Activated naive CD8-positive, alpha-beta T cell treated with anti-CD3 and anti-CD28 coated beads, Interleukin-2, amount 10 ng/mL, durations not matched to agents 7 days and 5 days (primary cell): Measurements from ENCODE around the gene MAML1. TPM values are rescaled to one million over a fixed set of nuclear protein-coding genes. Genes with fewer than 3 reads are reported as not detected.

Source experiments
- ATAC-seq: fragments of 150-1000 bp; cut with Tn5 transposase; one replicate; pipeline ENCODE4 v1.10.0; 2021; ENCODE audit warnings: low read depth, moderate library complexity
- POLR2A ChIA-PET: fragments of 350-600 bp; sonication (Branson Sonifier 250); formaldehyde crosslinking; loops from one replicate; lab custom pipeline; 2021; ENCODE audit warnings: antibody characterized with exemption; lab: Charles Lee
- DNase-seq: peaks from one replicate; pipeline ENCODE4 v3.0.0; 2021
- H3K27ac Mint-ChIP-seq: one replicate; pipeline ENCODE4 v1.8.0; 2022; ENCODE audit warnings: mild to moderate bottlenecking, mixed read lengths
- H3K27me3 Mint-ChIP-seq: one replicate; pipeline ENCODE4 v1.8.0; 2022; ENCODE audit warnings: mild to moderate bottlenecking, moderate library complexity, mixed read lengths
- H3K36me3 Mint-ChIP-seq: one replicate; pipeline ENCODE4 v1.8.0; 2021; ENCODE audit warnings: mild to moderate bottlenecking, mixed read lengths
- H3K4me1 Mint-ChIP-seq: one replicate; pipeline ENCODE4 v1.8.0; 2021; ENCODE audit warnings: mixed read lengths
- H3K4me3 Mint-ChIP-seq: one replicate; pipeline ENCODE4 v1.8.0; 2022; ENCODE audit warnings: mild to moderate bottlenecking, moderate library complexity, mixed read lengths
- H3K9me3 Mint-ChIP-seq: one replicate; pipeline ENCODE4 v1.8.0; 2021; ENCODE audit warnings: mixed read lengths
- microRNA-seq: library from miRNA; unstranded; fragments of <30 nt; microRNA quantifications from one replicate; pipeline ENCODE4 v1.2.0, GENCODE V29; 2022
- total RNA-seq, 2 experiments: library from RNA; stranded (reverse); gene quantifications; one replicate each; pipeline ENCODE4 v1.2.3, GENCODE V29; 2021

The MAML1 gene
- total RNA-seq, 2 experiments from 2014 or later = 38.5 TPM

DNA sequence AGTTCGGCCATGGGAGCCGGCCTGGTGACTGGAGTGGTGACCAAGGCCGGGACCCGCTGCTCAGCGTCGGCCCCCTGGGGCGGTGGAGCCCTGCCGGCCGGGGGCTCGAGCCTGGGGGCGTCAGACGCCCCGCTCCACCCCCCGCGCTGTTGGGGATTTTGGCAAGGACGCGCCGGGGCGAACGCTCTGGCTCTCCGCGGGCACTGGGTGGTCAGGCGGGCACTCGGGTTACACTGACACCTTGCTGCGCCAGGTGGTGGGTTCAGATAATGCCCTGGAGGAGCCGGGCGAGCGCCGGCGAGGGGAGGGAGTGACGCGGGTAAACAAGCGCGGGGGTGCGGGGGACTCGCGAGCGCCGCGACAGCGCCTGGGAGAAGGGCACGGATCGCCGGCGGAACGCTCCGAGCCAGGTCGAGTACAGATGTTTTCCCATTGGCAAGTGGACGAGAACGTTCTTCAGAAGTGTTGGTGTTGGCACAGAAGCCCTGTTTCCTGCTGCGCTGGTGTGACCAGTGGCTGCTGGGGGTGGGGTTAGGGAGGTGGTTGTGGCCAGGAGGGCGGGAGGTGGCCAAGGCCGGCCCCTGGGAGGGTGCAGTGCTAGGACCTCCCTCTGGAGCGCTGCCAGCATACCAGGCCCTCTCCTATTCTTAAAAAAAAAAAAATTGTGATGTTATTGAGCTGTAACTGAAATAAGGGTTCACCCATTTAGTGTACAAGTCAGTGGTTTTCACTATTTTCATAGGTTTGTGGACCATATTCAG is 88.9 kb downstream of the MAML1 start:
- Mint-ChIP-seq H3K36me3 (peaks cover 13% of the 10 kb centered on the region), H3K4me3 (peak overlapping the region; percentile 90), H3K9me3 (no peaks in the 10 kb centered on the region), H3K27ac (peak overlapping the region; percentile 96), H3K4me1 (peaks cover 29% of the 10 kb centered on the region), H3K27me3 (no peaks in the 10 kb centered on the region)
- POLR2A ChIA-PET = interaction anchor here (0.6 to 4.0 kb wide), 13 partner anchors 10 to 1441 kb away, joined by 3 to 42 read pairs (median 4); partner anchors contain the start of gene MGAT4B
- peak; percentile 65 for ATAC-seq
- DNase-seq = peak; percentile 87

- H3K27me3 Mint-ChIP-seq = no peaks in the 10 kb centered on the region
- peak overlapping the region; percentile 96 for H3K27ac Mint-ChIP-seq
- H3K9me3 Mint-ChIP-seq = no peaks in the 10 kb centered on the region
- peaks cover 16% of the 10 kb centered on the region for H3K36me3 Mint-ChIP-seq
- POLR2A ChIA-PET = interaction anchor here (0.6 to 1.1 kb wide), 7 partner anchors 11 to 1440 kb away, joined by 3 to 5 read pairs (median 3); no protein-coding TSS in a partner anchor
- no peak for ATAC-seq
- DNase-seq = no peak
- peaks cover 30% of the 10 kb centered on the region for H3K4me1 Mint-ChIP-seq
- peak overlapping the region; percentile 90 for H3K4me3 Mint-ChIP-seq
Measured at GRCh38 chr5:179822059-179822432, 89.4 kb downstream of the MAML1 start.

GRCh38 chr5:179822444-179822990 is 89.9 kb downstream of the MAML1 start:
- H3K36me3 Mint-ChIP-seq = peaks cover 16% of the 10 kb centered on the region
- POLR2A ChIA-PET = interaction anchor here (0.6 to 1.1 kb wide), 7 partner anchors 10 to 1439 kb away, joined by 3 to 5 read pairs (median 3); no protein-coding TSS in a partner anchor
- H3K9me3 Mint-ChIP-seq = no peaks in the 10 kb centered on the region
- DNase-seq (no peak), ATAC-seq (no peak)
- H3K4me3 Mint-ChIP-seq = peak overlapping the region; percentile 90
- peaks cover 30% of the 10 kb centered on the region for H3K4me1 Mint-ChIP-seq
- peak overlapping the region; percentile 96 for H3K27ac Mint-ChIP-seq
- no peaks in the 10 kb centered on the region for H3K27me3 Mint-ChIP-seq

- Mint-ChIP-seq H3K4me1 (peaks cover 24% of the 10 kb centered on the region), H3K27me3 (no peaks in the 10 kb centered on the region)
- no peak for ATAC-seq
Measured at GRCh38 chr5:179823937-179824744, 91.5 kb downstream of the MAML1 start.

GRCh38 chr5:179824745-179825112 is 92.1 kb downstream of the MAML1 start:
- H3K9me3 Mint-ChIP-seq = no peaks in the 10 kb centered on the region
- H3K4me3 Mint-ChIP-seq = no peak overlapping the region
- H3K4me1 Mint-ChIP-seq = peaks cover 22% of the 10 kb centered on the region
- ATAC-seq (no peak), DNase-seq (no peak)
- no peak overlapping the region for H3K27ac Mint-ChIP-seq
- POLR2A ChIA-PET = no interaction called here
- H3K27me3 Mint-ChIP-seq = no peaks in the 10 kb centered on the region
- peaks cover 33% of the 10 kb centered on the region for H3K36me3 Mint-ChIP-seq

More at GRCh38 chr5:179823937-179824744, 91.5 kb downstream of the MAML1 start:
- Mint-ChIP-seq H3K9me3 (no peaks in the 10 kb centered on the region), H3K36me3 (peaks cover 28% of the 10 kb centered on the region), H3K4me3 (no peak overlapping the region), H3K27ac (no peak overlapping the region)
- DNase-seq = no peak
- POLR2A ChIA-PET = no interaction called here

DNA sequence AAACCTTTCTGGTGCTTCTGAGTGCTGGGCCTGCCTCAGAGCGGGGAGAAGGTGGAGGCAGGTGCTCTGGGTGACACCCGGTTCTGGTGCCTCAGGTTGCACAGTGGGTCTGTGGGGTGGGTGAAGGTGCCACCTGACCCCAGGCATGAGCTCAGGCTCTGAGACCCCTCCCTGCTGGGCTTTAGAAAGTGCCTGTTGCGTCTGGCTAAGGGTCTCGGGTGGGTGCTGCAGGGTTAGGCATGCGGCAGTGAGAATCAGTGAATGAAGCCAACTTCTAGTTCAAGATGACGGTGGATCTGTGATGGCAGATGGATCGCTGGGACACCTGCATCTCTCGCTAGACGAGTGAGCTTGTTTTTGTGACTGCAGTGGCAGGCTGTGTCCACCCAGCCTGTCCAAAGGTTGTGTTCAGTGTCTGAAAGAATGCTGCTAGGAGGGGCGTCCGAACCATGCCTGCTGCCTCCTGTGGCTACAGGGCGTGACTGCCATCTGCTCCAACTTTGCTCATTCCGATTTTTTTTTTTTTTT is 93.1 kb downstream of the MAML1 start:
- DNase-seq (no peak), ATAC-seq (no peak)
- Mint-ChIP-seq H3K36me3 (peaks cover 39% of the 10 kb centered on the region), H3K27ac (no peak overlapping the region), H3K27me3 (no peaks in the 10 kb centered on the region), H3K4me1 (peaks cover 16% of the 10 kb centered on the region), H3K4me3 (no peak overlapping the region), H3K9me3 (no peaks in the 10 kb centered on the region)
- POLR2A ChIA-PET = interaction anchor here (0.6 kb wide), 1 partner anchor 63 kb away, joined by 4 read pairs; no protein-coding TSS in a partner anchor

Small RNA genes lying within 50 kb of the gene (microRNA-seq; reads per million reads assigned to microRNA genes)
- gene MIR1229 = not detected

Other genes starting within 250 kb of the MAML1 start
- 10 to 100 TPM; 43.0 to 48.9 TPM for gene RUFY1, start 182.3 kb upstream of the MAML1 start, total RNA-seq
- 1,000 to 10,000 TPM; 1,103 to 1,162 TPM for gene HNRNPH1, start 109.2 kb upstream of the MAML1 start, total RNA-seq
- gene CBY3, start 51.8 kb upstream of the MAML1 start, total RNA-seq = under 1 TPM in 1 of 2 experiments, not detected in 1; 0.40 TPM
- gene CANX, start 33.9 kb upstream of the MAML1 start, total RNA-seq = 100 to 1,000 TPM; 255 to 294 TPM
- gene LTC4S, start 61.2 kb downstream of the MAML1 start, total RNA-seq = 1 to 10 TPM; 5.7 to 6.3 TPM
- 100 to 1,000 TPM; 118 TPM for gene MGAT4B, start 74.0 kb downstream of the MAML1 start, total RNA-seq
- gene SQSTM1, start 88.1 kb downstream of the MAML1 start, total RNA-seq = 100 to 1,000 TPM; 196 to 216 TPM
- gene MRNIP, start 126.0 kb downstream of the MAML1 start, total RNA-seq = 10 to 100 TPM; 46.1 to 47.4 TPM
- 10 to 100 TPM; 98.8 to 99.4 TPM for gene TBC1D9B, start 175.1 kb downstream of the MAML1 start, total RNA-seq